GM20000 (cell line): ENCODE measurements around the gene CDKN1A.
"Not testable (repeated sequence)": the region's sequence is repeated elsewhere in the genome, so short reads cannot be mapped to it uniquely, and the experiment has no call there.

Experiments
- DNase-seq: peaks from one replicate; pipeline ENCODE4 v3.0.0; 2012; ENCODE audit warnings: low spot score
- CTCF ChIP-seq: IDR thresholded peaks from 2 replicates; pipeline ENCODE4 v1.5.1; 2012; ENCODE audit warnings: mild to moderate bottlenecking, control low read depth; ENCODE audit errors: extremely low read depth, missing control alignments

The CDKN1A gene

GRCh38 chr6:36700071-36700812, 21.7 kb downstream of the CDKN1A start:
- DNase-seq = no peak
- no peak for TF ChIP-seq CTCF

- TF ChIP-seq CTCF = no peak
- DNase-seq = no peak
These were observed 22.3 kb downstream of the CDKN1A start for GRCh38 chr6:36700831-36701230.

GRCh38 chr6:36701401-36701991, 23.0 kb downstream of the CDKN1A start:
- no peak for TF ChIP-seq CTCF
- DNase-seq = no peak

- DNase-seq = no peak
- no peak for TF ChIP-seq CTCF
These were observed 24.1 kb downstream of the CDKN1A start for GRCh38 chr6:36702656-36703055.

GRCh38 chr6:36703081-36703606, 24.6 kb downstream of the CDKN1A start:
- DNase-seq = no peak
- no peak for TF ChIP-seq CTCF

- no peak for DNase-seq
These were observed 25.5 kb downstream of the CDKN1A start for GRCh38 chr6:36703982-36704381.

GRCh38 chr6:36704961-36705577, 26.6 kb downstream of the CDKN1A start:
- not testable (repeated sequence) for DNase-seq

More at GRCh38 chr6:36703982-36704381, 25.5 kb downstream of the CDKN1A start:
- no peak for TF ChIP-seq CTCF
